ENCODE measurements around the gene NDUFC1. TPM values are rescaled to one million over a fixed set of nuclear protein-coding genes. Genes with fewer than 3 reads are reported as not detected.

NDUFC1 gene
- total and polyA plus RNA-seq, 9 of the 15 experiments (the other 6 are each of a cell fraction or from before 2014, with no cell fraction given) = 58.9 to 378 (median 120) TPM

GRCh38 chr4:139297001-139297410 lies 5.3 kb downstream of the NDUFC1 start (continued):
- TF ChIP-seq ZBTB1 (CRISPR knock-in tag; IDR thresholded peaks at IDR 0.05; ENCODE audit: borderline replicate concordance, low read depth) (no peak), ZNF174 (CRISPR knock-in tag; IDR thresholded peaks at IDR 0.05) (no peak), FOXK2 (conservative IDR thresholded peaks at IDR 0.05 in 1 of 2, IDR thresholded peaks at IDR 0.05 in 1 of 2; ENCODE audit: low read depth in 2 of 2) (0 out of 4 replicates have a peak, but pooled peaks of 1 of the 2 experiments have one; percentile 16), PKNOX1 (IDR thresholded peaks at IDR 0.05) (peak; percentile 70), ZNF551 (CRISPR knock-in tag; IDR thresholded peaks at IDR 0.05) (no peak), RAD21 (CRISPR knock-in tag; conservative IDR thresholded peaks at IDR 0.05 in 1 of 2, IDR thresholded peaks at IDR 0.05 in 1 of 2) (no peak), MEIS2 (IDR thresholded peaks at IDR 0.05; ENCODE audit: partially characterized antibody) (peak; percentile 68), CHAMP1 (IDR thresholded peaks at IDR 0.05) (no peak), ZNF175 (CRISPR knock-in tag; IDR thresholded peaks at IDR 0.05; ENCODE audit: low read depth) (no peak), POLR3A (IDR thresholded peaks at IDR 0.05; ENCODE audit: borderline replicate concordance, extremely low read depth, insufficient read depth, insufficient read length) (no peak), ZNF518B (CRISPR knock-in tag; IDR thresholded peaks at IDR 0.05) (no peak), CBX3 (IDR thresholded peaks at IDR 0.05; ENCODE audit: borderline replicate concordance in 1 of 2, low read length in 2 of 2) (peak in 1 of 2 experiments; percentile 35; a peak in 1 of 3 replicates), ZNF766 (CRISPR knock-in tag; conservative IDR thresholded peaks at IDR 0.05) (no peak)

Measured in K562 (cell line).